Measurements from ENCODE around the gene OAT.
A peak's percentile ranks its signal among the peaks of the same experiment; 100 is the strongest.

OAT gene

DNA sequence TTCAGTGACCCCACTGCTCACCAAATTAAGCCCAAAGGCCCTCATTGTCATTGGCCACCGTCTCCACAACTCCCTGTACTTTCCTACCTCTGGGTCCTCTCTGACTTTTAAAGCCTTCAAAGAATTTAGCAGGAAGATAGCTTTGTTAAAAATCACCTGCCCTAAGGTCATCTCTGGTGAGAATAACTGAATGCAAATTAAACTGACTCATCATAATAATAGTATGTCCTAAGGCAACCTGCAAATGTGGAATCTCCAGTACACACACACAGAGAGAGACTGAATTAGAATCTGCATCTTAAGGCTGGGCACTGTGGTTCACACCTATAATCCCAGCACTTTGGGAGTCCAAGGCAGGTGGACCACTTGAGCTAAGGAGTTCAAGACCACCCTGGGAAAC, 24.1 kb downstream of the OAT start:
- DNase-seq, result no peak

DNA sequence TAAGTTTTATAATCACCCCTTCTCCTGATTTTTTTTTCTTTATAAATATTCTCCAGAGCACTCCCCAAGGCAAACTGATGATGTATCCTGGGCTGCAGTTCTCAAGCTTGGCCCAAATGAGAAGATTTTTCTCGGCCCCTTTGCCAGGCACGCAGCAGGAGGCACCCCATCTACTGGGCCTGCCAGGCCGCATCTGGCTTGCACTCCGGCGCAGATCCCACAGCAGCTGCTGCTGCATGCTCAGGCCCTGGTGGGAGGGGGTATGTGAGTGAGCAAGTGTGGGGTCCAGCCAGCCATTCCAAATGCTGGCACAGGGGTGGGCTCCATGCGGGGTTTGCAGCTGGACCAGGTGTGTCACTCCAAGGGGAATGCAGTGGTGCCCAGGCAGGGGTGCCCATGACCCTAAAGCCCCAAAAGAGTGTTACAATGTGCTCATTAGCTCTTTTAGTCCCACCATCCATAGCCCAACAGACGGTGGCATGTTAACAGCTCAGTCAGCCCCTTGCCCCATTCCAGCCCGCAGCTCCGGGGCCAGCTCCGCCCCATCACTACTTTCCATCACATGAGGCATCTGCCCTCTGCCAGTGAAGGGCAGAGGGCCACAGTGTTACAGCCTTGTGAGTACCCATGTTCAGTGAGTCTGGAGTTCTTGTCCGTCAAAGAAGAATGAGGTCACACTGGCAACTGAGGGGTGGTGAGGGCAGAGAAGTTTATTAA, 25.9 kb downstream of the OAT start:
- DNase-seq, result no peak

- no peak for DNase-seq
Measured at GRCh38 chr10:124390471-124391187, 28.1 kb downstream of the OAT start.

DNA sequence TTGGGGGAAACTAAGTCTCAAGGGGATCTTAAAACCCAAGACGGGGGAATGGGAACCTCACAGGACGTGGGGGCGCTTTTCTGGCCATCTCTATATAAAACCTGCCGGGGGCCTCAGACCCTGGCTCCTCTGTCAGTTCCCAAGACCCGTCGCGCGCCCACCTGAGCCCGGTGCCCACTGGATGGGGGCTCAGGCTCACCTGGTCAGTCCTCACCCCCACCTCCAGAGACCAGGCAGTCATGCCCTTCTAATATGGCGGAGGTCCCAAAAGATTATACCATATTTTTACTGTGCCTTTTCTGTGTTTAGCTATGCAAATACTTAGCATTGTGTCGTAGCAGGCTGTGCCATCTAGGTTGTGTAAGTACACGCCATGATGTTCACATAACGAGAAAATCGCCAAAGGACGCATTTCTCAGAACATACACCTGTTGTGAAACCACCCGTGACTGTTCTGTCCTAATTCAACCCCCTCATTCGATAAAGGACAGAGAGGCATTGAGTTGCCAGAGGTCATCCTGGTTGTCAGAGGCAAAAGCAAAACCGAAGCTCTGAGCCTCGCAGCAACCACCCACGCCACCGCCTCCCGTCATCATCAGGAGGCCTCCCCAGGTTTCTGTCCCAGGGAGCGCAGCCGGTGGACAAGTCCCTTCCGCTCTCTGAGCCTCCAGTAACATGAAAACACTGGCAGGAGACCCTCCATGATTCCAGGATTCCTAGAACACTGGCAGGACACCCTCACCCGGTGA, 28.9 kb downstream of the OAT start:
- DNase-seq, result no peak

- DNase-seq, result peak; percentile 95 to 98
Measured at GRCh38 chr10:124388823-124389612, 29.7 kb downstream of the OAT start.

- no peak for DNase-seq
Measured at GRCh38 chr10:124388476-124388822, 30.3 kb downstream of the OAT start.

DNA sequence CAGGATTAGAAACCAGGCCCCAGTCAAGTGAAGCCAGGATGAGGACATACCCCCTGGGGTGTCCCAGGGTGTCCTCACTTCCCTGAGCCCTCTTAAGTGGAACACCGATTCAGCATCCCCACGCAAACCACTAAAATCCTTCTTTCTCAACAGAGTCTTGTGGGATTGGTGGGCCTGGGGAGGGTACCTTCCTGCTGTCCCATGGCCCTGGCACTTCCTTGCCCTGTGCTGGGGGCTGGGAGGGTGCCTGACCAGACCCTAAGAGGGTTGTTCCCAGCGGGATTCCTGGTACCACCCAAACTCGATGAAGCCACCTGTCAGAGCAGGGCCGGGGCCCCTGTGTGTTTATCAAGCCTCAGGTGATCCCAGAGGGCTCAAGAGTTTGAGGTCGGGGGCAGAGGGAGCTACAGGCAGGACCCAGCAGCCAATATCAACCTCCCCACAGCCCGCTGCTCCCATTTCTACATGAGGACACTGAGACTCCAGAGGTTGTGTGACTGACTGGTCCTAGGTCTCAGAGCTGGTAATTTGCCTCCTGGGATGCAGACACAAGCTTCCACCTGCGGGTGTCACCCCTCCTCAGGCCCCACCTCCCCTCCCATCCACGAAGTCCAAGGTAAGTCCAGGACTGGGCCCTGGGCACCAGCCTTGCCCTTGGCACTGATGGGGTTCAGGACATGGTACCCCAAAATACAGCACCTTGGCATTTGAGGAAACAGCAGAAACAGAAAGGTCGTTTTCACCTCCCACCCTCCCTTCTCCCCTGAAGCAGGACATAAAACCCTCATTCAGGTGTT, 31.4 kb downstream of the OAT start:
- DNase-seq, result no peak

DNA sequence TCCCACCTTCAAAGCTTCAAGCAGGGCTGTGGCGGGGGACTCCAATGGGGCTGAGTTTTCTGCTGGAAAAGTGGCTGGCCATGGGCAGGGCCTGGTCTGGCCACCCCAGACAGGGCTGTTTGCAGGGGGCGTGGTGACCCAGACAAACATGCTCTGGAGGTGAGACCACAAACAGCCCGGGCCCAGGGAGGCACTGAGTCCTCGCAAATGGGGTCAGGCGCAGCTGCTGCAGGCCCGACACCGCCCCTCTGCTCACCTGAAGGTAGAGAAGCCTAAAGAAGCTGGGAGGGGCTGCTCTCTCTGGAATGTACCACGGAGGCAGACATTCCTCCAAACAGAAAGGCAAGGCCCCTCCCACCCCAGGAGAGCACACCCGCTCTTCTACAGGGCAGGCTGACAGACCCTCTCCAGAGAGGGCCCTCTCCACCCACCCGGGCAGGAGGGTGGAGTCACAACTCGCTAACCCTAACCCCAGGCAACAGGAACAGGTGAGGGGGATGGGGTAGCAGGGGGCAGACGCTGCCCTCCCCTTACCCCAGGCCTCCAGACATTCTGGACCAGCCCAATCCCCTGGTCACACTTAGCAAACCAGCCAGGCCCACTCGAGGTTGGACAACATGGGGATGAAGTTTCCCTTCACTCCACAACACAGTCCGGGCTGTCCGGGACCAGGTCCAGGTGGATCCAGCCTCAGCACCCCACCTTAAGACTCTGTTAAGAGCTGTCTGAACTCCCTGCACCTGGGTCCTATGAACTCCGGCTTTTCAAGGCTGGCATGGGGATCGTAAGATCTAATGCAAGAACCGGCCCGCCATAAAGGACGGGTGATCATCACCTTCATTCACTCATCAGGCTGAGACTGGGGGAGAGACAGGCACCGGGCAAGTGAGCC, 32.3 kb downstream of the OAT start:
- no peak for DNase-seq

DNA sequence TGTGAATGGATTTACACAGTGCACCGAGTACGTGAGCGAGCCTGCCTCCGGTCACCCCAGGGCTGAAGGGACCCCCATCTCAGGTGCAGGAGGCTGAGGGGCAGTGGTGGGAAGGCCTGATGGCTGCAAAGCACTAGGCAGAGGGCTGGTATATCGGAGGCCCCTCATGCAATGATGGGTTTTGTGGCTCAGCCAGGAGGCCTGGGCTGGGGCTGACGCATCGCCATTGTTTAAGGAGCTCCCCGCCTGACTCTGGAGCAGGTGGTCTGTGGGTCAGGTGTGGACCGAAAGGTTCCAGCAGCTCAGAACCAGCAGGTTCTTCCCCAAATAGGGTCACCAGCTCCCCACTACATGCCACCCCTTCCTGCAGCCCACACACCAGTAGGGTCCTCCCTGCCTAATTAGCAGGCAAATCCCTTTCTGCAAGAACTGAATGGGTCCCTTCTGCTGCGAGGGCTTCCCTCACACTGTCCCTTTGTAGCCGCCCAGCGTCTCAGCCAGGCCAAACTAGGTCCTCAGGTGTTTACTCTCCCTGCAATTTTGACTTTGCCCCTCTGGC, 33.0 kb downstream of the OAT start:
- no peak for DNase-seq

DNA sequence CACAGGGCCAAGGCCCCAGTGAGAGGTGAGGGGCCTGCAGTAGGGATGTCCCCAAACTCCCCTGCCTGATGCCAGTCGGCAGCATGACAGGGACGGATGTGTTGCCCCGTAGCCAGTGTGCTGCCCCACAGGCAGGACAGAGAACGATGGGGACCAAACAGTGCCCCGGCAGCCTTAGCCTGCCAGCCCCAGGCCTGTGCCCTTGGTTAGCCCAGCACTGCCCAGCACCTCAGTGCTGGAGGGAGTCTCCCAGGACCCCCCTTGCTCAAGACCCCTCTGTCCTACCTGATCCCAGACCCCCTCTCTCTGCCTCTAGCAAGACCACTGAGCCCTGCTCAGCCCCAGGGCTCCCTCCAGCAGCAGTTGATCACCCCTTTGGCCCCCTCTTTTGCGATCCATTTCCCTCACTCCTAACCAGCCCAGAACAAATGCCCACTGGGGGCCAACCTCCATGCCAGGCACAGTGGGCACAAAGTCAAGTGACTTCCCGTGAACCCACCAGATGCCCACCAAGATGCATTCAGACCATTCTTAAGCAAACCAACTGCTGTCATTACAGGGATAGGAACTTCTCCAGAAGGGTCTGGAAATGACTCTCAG, 34.0 kb downstream of the OAT start:
- no peak for DNase-seq

DNA sequence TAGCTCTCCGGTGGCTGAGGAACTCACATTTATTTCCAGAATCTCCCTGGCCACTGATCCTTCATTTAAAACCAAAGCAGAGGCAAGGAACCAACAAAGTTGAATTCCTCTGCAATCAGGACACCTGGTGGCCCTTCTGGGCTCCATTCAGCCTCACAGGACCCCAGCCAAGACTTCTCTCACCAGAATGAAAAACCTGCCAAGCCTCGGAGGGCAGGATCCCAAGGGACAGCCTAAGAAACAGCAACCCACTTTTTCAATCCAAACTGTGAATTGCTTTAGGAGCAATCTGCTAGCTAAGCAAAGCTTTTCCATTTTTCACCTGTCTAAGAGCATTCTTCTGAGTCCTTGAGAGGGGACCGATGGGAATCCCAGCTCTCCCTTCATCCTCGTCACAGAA, 34.6 kb downstream of the OAT start:
- DNase-seq, result no peak

DNA sequence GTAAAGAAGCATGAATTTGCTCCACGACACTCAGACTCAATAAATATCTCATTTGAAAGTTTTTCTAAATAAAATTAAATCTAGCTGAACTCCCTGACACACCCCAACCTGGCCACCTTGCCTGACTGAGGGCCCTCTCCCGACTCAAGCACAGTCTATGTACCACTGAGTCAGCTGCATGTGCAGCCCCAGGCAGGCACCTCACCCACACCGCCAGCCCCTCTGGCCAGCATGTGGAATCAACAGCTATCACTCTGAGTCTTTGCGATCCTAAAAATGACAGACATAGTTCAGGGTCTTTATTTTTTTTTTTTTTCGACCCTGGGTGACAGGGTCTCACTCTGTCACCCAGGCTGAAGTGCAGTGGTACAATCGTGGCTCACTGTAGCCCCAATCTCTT, 35.2 kb downstream of the OAT start:
- DNase-seq, result no peak

- no peak for DNase-seq
Measured at GRCh38 chr10:124381011-124381611, 37.6 kb downstream of the OAT start.

GRCh38 chr10:124380256-124380995, 38.3 kb downstream of the OAT start:
- DNase-seq, result no peak

- DNase-seq, result no peak
Measured at GRCh38 chr10:124379609-124380193, 39.0 kb downstream of the OAT start.

DNA sequence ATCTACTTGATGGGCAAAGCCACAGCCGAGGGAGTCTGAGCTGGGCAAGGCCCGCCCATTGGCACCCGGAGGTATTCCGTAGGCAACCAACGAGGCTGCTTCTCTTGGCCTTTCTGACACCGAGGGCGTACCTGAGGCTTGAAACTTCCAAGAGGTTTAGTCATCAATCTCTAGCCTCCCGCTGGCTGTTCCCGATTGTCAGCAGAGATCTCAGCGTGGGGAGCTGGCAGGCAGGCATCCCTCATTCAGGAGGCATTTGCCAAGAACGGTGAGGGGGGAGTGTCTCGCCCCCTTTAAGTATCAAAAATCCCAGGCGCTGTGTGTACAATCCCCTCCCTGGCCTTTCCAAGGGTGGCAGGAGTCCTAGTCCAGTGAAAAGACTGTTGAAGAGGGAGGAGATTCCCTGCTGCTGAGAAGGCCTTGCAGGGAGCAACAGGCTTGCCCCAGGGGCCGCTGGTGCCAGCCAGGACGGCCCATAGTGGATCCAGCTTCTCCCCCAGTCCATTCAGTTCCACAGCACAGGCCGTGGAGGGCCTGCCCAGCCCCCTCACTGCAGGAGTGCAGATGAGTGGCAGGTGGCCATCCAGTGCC, 39.7 kb downstream of the OAT start:
- DNase-seq, result no peak

- DNase-seq, result no peak
Measured at GRCh38 chr10:124378271-124378670, 40.5 kb downstream of the OAT start.

GRCh38 chr10:124377101-124377500, 41.6 kb downstream of the OAT start:
- DNase-seq, result no peak

DNA sequence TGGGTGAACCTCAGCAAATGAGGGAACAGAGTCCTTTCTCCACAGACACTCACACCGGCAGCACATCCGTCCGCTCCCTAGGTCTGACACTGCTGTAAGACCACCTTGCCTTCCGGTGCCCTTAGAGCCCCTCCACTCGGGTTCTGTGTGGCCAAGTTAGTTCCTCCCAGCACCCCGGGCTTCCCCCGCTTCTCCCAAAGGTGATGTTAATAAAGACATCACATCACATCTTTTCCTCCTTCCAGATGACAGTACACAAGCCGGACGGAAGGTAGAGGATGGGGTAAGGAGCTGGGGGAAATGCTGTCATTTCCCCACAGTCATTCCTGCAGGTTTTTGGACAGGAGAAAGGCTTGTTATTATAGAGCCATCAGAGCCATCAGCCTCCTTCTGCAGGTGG, 42.3 kb downstream of the OAT start:
- DNase-seq, result no peak
